Measurements from ENCODE around the gene NATD1. TPM values are rescaled to one million over a fixed set of nuclear protein-coding genes. Genes with fewer than 3 reads are reported as not detected.

NATD1 gene
- total RNA-seq, 1 donor from 2014 or later = 4.2 TPM

DNA sequence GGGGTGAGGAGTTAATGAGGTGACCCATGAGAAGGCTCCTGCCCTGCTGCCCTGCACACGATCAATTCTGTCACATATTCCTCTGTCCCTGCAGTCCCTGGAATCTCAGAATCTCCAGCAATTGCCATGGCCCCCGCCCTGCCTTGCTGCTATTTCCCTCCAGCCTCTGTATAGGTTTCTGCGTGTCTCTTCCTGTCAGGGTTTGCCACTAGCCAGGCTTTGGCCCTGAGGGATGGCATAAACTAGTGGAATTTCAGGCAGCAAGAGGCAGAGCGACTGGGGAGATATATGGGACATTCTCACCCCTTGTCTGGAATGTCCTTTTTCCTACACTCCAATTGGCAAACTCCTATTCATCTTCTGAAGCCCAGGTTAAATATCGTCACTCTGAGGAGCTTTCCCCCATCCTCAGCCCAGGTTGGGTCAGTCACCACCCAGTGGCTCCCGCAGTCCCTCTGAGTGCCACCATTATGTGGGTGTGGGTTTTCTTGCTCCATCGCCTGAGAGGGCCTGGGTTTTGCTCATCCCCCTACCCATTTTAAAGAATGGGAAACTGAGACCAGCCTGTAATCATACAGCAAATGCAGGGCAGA is 15.5 kb upstream of the NATD1 start:
- Histone ChIP-seq H3K27me3 (no peaks in the 10 kb centered on the region), H3K27ac (no peak overlapping the region), H3K4me3 (no peak overlapping the region), H3K4me1 (no peaks in the 10 kb centered on the region), H3K9me3 (no peaks in the 10 kb centered on the region), H3K36me3 (no peaks in the 10 kb centered on the region)
- intact Hi-C loops (cut with DNase I) = no loop called here
- no peak for TF ChIP-seq POLR2A (IDR thresholded peaks at IDR 0.05)
- TF ChIP-seq POLR2AphosphoS5 (IDR thresholded peaks at IDR 0.05; ENCODE audit: insufficient read depth in 1 of 2, low read depth in 1 of 2) = no peak
- TF ChIP-seq, protein P1, sequence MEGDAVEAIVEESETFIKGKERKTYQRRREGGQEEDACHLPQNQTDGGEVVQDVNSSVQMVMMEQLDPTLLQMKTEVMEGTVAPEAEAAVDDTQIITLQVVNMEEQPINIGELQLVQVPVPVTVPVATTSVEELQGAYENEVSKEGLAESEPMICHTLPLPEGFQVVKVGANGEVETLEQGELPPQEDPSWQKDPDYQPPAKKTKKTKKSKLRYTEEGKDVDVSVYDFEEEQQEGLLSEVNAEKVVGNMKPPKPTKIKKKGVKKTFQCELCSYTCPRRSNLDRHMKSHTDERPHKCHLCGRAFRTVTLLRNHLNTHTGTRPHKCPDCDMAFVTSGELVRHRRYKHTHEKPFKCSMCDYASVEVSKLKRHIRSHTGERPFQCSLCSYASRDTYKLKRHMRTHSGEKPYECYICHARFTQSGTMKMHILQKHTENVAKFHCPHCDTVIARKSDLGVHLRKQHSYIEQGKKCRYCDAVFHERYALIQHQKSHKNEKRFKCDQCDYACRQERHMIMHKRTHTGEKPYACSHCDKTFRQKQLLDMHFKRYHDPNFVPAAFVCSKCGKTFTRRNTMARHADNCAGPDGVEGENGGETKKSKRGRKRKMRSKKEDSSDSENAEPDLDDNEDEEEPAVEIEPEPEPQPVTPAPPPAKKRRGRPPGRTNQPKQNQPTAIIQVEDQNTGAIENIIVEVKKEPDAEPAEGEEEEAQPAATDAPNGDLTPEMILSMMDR (IDR thresholded peaks at IDR 0.05) = no peak
- DNase-seq (ENCODE audit: extremely low spot score in 2 of 2) = no peak

DNA sequence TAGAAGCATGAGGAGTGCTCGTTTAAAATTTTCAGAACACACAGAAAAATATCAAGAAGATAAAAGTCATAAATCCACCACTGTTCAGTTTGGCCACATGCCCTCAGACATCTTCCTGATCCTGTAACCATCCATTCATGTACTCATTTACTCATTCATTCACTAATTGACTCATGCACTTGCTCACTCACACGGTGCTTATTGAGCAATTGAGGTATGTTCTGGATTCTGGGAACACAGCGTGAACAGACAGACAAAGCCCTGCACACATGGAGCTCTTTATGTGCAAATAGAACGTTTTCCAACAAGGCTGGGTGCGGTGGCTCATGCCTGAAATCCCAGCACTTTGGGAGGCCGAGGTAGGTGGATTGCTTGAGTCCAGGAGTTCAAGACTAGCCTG is 10.2 kb upstream of the NATD1 start:
- no peak for DNase-seq (ENCODE audit: extremely low spot score in 2 of 2)
- intact Hi-C loops (cut with DNase I) = no loop called here
- H3K36me3 ChIP-seq = no peaks in the 10 kb centered on the region
- no peaks in the 10 kb centered on the region for H3K27me3 ChIP-seq
- H3K4me3 ChIP-seq = no peak overlapping the region
- H3K27ac ChIP-seq = no peak overlapping the region
- TF ChIP-seq POLR2A (IDR thresholded peaks at IDR 0.05) (no peak), POLR2AphosphoS5 (IDR thresholded peaks at IDR 0.05; ENCODE audit: insufficient read depth in 1 of 2, low read depth in 1 of 2) (peak in 1 of 2 donors; percentile 42)
- TF ChIP-seq, protein P1 (IDR thresholded peaks at IDR 0.05) = no peak
- no peaks in the 10 kb centered on the region for H3K4me1 ChIP-seq
- H3K9me3 ChIP-seq = no peaks in the 10 kb centered on the region

- no peaks in the 10 kb centered on the region for H3K36me3 ChIP-seq
- no peaks in the 10 kb centered on the region for H3K27me3 ChIP-seq
- intact Hi-C loops (cut with DNase I) = no loop called here
- H3K27ac ChIP-seq = no peak overlapping the region
- H3K4me3 ChIP-seq = no peak overlapping the region
- H3K9me3 ChIP-seq = no peaks in the 10 kb centered on the region
- no peak for TF ChIP-seq POLR2A (IDR thresholded peaks at IDR 0.05)
- TF ChIP-seq, protein P1 (IDR thresholded peaks at IDR 0.05) = no peak
- TF ChIP-seq POLR2AphosphoS5 (IDR thresholded peaks at IDR 0.05; ENCODE audit: insufficient read depth in 1 of 2, low read depth in 1 of 2) = no peak
- DNase-seq (ENCODE audit: extremely low spot score in 2 of 2) = no peak
- no peaks in the 10 kb centered on the region for H3K4me1 ChIP-seq
Measured at GRCh38 chr17:21262259-21262993, 9.2 kb upstream of the NATD1 start.

DNA sequence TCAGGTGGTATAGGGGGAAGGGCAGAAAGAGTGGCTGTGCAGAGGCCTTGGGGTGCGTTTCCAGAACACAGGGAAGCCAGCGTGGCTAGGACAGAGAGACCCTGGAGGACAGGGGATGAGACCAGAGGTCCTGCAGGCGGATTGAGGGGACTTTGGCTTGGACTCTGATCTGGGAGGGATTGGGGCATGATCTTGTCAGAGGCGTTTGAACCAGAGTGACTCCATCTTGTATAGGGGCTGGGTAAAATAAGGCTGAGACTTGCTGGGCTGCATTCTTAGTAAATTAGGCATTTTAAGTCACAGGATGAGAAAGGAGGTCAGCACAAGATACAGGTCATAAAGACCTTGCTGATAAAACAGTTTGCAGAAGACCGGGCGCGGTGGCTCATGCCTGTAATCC is 5.4 kb upstream of the NATD1 start:
- H3K9me3 ChIP-seq = no peaks in the 10 kb centered on the region
- no peak overlapping the region for H3K4me3 ChIP-seq
- intact Hi-C loops (cut with DNase I) = loop anchor here (10.0 kb wide), 1 partner anchor 246 kb away; no protein-coding TSS in a partner anchor
- H3K27me3 ChIP-seq = no peaks in the 10 kb centered on the region
- H3K36me3 ChIP-seq = no peaks in the 10 kb centered on the region
- no peak overlapping the region for H3K27ac ChIP-seq
- TF ChIP-seq, protein P1 (IDR thresholded peaks at IDR 0.05) = no peak
- TF ChIP-seq POLR2A (IDR thresholded peaks at IDR 0.05) (no peak), POLR2AphosphoS5 (IDR thresholded peaks at IDR 0.05; ENCODE audit: insufficient read depth in 1 of 2, low read depth in 1 of 2) (no peak)
- no peak for DNase-seq (ENCODE audit: extremely low spot score in 2 of 2)
- peaks cover 6% of the 10 kb centered on the region for H3K4me1 ChIP-seq
